SKM-1 (cell line): Measurements from ENCODE around the gene ZNF286A.
"Not testable (repeated sequence)": the region's sequence is repeated elsewhere in the genome, so short reads cannot be mapped to it uniquely, and the experiment has no call there.

Source experiments
- DNase-seq: peaks from one replicate; lab custom pipeline; 2025; ENCODE audit not compliant: unreplicated experiment; lab: John Stamatoyannopoulos, UW

Gene ZNF286A

DNA sequence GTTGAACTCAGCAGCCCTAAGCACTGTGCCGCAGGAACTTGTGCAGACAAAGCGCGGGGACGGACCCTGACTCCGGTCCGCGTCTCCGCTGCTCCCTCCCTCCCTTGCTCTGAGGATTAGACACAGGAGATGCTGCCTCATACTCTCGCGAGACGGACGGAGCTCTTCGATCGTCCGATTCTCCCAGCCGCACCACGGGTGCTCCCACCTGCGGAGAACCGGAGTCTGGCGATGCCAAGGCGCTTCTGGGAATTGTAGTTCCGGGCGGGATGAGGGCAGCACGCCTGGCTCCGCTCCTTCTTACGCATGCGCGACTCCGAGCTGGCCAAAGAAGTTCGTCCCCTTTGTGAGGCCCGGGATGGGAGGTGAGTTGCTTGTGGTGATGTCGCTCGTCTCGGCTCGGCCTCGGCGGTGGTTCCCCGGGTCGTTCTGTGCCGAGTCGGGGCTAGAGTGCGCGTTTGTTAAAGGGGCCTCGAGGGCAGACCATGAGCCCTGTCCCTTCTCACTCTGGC is at the start of gene ZNF286A:
Gene ZNF286A (plus strand): TSS at position 340 of the 512 bp plus-strand sequence. CDS start 578 bp downstream, outside the sequence.
- DNase-seq: peak; percentile 86

DNA sequence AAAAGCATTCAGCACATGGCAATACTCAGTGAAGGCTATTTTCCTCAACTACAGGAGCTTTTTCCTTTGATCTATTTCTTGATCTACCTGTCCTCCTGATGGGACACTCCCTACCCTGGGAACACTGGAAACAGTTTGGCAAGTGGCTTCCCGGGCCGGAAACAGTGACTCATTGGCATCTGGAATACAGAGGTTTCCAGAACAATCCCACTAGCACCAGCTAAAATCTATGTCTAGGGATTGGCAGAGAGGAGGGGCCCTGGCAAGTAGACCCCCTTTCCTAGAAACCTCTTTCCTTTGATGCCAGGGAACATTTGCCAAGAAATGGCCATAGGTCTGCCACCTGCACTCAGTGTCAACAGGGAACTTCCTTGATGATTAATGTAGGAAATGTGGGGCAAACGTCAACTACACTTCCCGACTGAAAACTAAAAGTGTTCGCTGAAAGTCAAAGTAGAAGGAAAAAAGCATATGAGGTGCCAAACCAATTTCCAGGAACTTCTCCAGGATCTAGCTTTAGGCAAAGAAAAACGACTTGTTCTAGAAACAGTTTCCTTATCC is 49.6 kb upstream of the ZNF286A start:
- DNase-seq: no peak

DNA sequence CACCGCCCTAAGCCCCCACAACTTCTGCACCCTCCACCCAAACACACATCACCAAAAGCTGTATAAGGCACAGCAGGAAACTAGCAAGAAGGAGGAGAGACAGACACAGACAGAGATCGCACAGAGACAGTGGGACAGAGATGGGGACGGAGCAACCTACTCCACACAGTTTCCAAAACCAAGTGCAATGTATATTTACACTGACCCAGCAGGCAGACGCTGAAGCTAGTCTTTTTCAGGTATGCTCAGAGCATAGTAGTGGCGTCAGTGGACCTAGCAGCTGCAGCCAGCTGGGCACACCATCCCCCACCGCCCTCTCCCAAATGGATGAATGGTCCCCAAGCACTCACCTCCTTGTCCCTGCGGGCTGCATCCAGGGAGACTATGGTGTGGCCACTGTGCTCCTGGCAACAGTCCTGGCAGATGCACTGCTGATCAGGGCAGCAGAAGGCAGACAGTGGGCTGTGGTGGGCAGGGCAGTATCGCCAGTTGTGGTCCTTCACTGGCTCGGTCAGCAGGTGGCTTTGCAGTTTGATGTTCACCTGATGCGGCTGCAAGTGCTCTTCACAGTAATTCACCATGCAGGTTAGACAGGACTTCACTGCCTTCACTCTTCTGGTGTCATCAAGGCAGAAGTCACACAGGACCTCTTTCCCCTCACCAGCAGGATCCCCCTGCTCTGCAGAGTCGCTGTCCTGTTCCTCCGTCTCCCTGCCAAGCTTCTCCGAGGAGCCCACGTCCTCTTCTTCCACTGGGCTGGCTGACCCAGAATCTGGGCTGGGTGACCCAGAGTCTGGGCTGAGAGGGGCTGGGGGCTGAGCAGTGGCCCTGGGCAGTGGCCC is 48.6 kb upstream of the ZNF286A start:
- no peak for DNase-seq

DNA sequence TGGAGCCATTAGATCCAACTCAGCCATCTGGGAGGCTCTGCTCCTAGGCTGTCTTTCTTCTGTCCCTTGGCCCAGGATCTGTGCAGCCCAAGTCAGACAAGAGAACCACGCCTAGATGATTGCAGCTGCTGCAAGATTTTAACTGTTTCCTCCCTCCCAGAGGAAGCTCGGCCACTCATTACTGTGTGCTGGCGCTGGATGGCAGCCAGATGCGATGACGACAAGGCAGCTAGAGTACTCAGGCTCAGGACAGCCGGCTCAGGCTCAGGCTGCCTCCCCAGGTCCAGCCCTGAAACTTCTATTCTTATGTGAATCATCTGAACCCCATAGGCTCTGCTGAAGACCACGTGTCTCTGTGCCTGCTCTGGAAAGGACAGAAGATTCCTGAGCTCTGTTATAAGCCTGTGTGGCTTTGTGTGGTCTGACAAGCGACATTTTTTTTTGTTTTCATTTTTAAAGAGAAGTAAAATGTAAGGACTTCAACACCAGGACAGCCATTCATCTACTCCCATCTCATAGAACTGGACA is 47.9 kb upstream of the ZNF286A start:
- DNase-seq: peak; percentile 85

DNA sequence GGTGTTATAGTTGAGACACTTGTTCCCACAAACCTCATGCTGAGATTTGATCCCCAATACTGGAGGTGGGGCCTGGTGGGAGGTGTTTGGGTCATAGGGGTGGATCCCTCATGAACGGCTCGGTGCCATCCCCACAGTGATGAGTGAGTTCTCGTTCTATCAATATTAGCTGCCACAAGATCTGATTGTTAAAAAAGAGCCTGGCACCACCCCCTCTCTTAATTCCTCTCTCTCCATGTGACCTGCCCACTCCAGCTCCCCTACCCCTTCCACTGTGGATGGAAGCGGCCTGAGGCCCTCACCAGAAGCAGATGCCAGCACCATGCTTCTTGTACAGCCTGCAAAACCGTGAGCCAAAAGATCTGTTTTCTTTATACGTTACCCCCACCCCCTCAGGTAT is 46.6 kb upstream of the ZNF286A start:
- no peak for DNase-seq

DNA sequence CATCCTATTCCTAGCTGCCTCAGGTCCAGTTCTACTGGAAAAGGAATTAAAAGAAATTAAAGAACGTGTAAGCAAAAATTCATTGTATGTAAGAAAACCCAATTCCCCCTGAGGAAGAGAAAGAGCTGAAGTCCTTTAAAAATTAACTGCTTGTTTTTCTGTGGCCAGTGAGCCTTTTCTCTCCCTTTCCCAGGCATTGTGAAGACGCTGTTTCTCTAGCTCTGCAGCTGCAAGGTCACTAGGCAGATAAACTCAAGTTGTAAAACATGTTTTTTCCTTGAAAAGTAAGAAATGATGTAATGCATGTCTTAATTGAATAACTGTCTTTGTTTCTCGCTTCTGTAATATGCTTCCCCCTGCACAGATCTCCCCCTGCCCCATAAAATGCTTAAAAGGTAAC is 45.2 kb upstream of the ZNF286A start:
- DNase-seq: not testable (repeated sequence)

DNA sequence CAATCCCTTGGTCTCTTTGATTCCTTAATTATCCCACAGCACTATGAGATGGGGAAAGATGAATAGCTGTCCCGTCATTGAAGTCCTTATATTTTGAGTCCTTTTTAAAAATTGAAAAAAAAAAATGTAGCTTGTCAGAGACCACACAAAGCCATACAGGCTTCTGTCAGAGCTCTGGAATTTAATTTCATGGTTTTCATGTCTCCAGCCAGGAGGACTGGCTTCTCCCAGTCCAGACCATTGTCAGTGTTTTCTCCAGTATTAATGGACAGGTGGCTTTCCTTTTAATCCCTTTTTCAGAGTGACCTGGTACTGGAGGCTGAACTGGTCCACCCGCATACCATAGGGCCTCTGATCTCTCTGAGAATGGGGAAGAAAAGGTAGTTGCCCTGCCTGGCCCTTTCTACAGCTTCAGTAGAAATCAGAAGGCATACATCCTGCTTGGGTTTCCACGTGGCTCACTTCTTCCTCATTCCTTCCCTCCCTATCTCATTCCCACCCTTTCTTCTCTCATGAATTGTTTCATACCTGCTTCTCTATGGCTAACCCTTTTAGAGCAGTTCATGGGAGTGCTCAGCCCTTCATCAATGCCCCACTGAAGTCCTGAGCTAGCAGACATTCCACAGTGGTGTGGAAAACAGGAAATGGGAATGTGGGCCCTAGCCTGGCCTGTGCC is 44.5 kb upstream of the ZNF286A start:
- DNase-seq: no peak

DNA sequence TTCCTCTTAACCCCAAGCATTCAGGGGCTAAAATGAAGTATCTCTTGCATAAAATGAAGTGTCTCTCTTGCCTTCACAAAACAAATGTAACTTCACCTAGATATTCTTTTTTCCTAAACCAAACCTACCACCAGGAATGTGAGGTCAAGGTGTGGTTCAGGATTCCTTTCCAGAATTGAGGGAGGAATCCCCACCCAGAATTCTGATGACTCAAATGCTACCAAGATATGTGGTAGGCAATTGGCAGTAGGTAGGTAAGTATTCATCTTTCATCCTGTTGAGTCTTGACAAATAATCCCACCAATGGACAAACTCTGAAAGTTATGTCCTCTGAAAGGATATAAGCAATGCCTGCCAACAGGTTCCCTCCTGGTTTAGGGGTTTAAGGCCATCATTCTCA is 41.7 kb upstream of the ZNF286A start:
- DNase-seq: no peak

DNA sequence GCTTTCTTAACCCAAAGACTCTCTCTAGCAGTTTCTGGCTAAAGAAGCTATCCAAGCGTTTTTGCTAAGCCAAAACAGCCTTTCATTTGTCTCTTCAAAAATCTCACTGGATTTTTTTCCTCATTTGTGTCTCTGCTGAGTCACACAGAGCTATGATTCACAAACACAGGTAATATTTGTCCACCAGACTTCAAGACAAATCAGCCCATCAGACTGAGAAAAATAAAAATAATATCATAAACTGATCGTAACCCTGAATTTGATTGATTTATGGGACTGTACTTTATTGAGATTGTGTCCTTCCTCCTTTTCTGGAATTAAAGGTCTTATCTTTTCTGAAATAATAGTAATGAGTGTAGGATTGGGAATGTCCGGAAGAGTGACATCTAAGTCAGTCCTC is 41.3 kb upstream of the ZNF286A start:
- no peak for DNase-seq

DNA sequence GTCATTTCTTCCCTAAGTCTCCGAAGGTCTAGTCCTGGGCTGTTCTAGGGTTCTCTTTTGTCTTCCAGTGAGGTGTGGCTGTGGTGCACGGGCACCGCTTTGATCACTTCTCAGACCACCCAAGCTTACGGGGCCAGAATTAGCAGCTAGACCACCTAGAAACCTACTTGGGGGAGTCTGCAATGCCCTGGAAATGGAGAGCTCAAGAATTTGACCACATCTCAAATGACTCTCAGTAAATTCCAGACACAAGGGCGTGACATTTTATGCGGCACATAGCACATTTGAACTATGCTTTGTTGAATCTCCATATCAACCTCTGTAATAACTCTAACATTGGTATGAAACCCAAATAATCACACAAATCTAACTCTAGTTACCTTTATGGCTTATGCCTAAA is 40.3 kb upstream of the ZNF286A start:
- DNase-seq: no peak

DNA sequence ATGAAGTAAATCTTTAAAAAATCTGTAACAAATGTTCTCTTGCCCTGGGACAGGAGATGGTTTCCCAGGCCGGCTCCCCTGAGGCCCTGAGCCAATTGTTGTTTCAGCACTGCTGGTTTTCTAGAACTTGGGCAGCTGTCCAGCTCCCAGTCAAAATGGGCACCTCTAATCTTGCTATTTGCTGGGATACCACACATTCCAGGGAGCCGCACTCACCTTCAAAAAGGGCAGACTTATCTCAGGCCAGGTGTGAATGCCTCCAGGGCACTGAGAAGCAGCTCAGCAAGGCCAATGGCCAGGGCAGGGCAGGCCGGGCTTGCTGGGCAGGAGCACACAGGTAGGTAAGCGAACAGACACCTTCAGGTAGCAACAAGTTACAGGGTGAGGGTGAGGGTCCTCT is 39.9 kb upstream of the ZNF286A start:
- DNase-seq: no peak

DNA sequence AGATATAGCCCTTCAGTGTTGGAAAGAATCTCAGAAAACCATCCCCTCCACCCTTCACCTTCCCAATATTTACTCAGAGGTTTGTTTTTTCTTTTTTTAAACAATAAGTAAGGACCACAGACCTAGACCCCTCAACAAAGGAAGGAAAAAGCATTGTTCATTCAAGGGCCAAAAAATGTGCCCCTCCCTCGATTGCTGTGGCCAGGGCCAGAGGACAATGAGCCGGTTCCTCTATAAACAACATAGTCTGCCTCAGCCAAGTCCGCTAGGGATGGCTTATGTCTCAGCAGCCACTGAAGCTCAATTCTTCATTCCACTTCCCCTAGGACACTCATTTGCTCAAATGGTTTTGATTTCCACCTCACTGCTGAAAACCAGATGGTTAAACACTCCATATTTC is 39.5 kb upstream of the ZNF286A start:
- no peak for DNase-seq

DNA sequence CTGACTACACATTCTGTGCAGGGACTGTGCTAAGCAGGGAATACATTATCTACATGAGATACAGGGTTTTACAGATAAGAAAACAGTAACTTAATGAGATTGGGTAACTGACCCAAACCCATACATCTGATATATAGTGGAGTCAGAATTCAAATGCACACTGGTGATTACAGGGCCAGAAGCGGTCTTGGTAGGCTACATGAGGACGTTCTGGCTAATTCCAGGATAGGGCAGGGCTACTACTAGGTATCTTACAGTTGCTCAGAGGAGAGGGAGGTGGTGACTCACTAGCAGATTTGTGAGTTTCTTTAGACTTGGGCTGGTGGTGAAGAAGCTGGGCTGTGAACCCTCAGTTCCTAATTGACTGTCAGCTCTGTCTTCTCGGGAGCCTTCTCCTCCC is 36.9 kb upstream of the ZNF286A start:
- DNase-seq: no peak

DNA sequence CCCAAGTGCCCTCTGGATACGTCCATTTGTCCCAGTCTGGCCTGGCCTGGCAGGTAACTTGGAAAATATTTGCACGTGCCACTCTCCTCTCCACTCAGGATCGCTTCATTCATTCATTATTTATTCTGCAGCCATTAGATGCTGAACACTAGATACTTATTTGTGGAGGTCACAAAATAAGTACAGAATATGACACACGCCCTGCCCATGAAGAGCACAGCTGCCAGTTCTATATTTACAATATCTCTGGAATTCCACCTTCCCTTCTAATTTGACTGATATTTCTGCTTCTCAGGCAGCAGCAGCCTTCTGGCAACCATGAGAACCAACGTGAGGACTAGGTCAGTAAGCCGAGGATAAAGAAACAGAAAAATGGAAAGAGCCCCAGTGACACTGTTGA is 36.4 kb upstream of the ZNF286A start:
- DNase-seq: no peak

DNA sequence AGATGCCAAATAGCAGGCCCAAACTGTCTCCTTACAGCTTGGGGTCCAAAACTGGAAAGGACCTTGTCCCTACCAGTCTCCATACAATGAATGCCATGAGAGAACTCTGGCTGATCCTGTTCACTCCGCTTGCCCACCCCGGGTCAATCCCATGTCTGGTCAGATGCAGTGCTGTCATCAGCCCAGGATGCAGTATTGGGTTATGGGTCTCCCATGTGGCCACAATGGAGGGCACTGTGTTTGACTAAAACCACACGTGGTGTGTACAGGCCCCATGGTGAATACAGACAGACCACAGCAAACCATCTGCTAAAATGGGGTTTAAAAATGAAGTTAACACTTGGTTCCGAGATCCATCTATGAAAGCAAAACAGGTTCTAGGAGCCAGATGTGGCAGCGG is 35.9 kb upstream of the ZNF286A start:
- no peak for DNase-seq

DNA sequence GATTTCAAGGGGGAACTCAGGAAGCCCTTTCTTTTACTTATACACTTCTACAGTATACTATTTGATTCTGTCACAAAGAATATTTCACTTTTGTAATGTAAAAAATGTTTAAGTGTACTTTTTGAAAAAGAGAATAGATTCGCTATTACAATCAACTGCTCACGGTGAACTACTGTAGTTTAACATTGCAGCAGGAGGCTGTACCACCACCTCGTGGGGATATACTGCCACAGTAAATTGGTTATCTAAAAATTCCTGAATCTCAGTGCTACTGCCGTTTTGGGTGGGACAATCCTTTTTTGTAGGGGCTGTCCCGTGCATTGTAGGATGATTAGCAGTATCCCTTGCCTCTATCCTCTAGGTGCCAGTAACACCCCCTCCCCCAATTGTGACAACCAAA is 30.0 kb upstream of the ZNF286A start:
- not testable (repeated sequence) for DNase-seq

DNA sequence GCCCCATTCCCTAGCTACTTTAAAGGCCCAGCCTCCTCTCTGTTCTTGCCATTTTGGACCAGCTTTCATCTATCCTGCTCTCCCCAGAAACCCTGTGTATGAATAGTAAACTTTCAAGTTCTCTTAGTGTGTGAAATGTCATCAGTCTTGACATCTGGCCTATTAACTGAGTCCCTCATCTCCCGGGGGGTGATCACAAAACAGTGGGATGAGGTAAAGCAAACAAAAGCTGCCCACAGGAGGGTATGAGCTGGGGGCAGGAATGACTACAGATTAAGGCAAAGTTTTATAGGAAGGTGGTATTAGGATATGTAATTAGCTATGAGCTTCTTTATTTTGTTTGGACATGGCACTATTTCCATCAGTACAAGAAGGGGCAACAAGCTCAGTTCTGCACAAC is 24.9 kb upstream of the ZNF286A start:
- DNase-seq: not testable (repeated sequence)

DNA sequence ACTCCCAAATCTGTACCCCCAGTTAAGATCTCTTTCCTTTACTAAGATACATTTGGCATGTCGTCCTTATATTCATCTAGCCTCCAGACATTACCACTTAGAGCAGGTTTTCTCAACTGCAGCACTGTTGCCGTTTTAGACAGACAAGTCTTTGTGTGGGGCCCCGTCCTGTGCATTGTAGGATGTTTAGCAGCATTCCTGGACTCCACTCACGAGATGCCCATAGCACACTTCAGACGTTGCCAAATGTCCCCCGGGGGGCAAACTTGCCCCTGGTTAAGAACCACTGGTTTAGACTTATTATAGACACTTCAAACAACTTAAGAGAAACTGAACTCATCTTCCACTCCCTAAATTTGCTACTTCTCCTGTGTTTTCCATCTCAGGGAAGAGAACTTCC is 23.6 kb upstream of the ZNF286A start:
- not testable (repeated sequence) for DNase-seq

DNA sequence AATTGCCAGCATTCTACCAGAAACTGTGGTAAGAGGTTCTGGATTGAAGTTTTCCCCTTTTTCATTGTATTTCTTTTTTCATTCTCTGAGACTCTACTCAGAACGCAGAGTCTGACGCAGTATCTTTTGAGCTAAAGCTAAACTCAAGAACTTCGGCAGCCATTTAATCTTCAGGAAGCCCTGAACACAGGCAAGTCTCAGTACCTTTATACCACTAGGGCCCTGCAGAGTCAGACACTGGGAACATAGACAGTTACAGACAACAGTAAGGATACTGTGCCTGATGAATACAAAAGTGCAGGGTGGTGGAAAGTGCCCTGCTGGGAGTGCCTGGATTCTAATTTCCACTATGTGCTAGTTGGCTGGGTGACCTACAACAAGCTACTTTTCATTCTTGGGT is 16.4 kb upstream of the ZNF286A start:
- not testable (repeated sequence) for DNase-seq

DNA sequence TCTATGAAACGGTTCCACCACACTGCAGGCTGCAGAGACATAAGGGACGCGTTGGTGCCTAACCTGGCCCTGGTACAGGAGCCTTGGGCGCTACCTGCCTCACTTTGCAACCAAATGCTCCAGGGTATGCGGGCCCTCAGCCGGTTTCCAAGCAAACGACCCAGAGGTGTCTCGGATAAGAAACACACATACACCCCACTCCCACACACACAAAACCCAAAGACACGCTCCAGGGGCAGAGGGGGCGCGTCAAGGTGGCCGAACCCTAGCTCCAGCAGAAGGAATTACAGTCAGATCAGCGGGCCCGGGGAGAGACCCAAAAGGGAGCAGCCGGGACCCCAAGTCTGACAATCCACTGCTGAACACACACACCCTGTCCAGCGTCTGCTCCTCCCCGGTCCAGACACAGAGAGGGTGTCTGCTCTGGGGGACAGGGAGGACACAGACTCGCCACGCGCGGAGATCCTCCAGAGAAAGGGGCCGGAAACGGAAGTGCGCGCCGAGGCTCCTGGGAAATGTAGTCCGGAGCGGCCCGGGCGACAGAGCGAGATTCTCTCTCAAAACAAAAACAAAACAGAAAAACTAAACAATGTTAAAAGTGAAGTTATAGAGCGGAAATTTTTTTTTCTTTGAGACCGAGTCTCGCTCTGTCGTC is 15.6 kb upstream of the ZNF286A start, which contains the start of gene TRIM16:
Gene TRIM16 (minus strand): TSS at position 488 of the 655 bp plus-strand sequence. CDS start 32,702 bp downstream, outside the sequence.
- peak; percentile 16 for DNase-seq

DNA sequence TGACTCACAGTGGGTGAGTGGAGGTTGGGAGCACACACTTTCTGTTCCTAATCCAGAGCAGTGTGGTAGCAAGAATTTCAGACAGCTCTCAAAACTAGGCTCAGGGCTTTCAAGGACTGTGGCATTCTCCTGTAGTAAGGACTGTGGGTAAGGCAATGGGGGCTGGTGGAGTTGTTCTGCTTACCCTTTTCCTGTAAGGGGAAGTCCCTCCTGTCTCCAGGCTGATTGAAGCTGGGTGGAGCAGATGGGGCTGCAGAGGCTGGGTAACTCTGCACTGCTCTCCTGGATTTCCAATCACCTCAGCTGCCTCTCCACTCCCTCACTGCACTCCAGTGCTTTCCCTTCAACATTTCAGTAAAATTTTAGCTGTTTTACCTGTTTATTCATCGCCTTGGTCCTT is 12.1 kb upstream of the ZNF286A start:
- DNase-seq: not testable (repeated sequence)
